HepG2 (cell line): ENCODE results near the gene CCDC126. TPM values are rescaled to one million over a fixed set of nuclear protein-coding genes. Genes with fewer than 3 reads are reported as not detected.

ENCODE experiments used
- GATAD1 ChIP-seq: IDR thresholded peaks from 2 replicates; pipeline ENCODE4 v1.6.1; 2016; ENCODE audit warnings: missing genetic modification reagents, missing compliant biosample characterization
- GATAD2A ChIP-seq: IDR thresholded peaks from 2 replicates; pipeline ENCODE4 v1.6.1; 2016
- GTF3A ChIP-seq: sonication (generic); formaldehyde crosslinking; conservative IDR thresholded peaks from 2 replicates; pipeline ENCODE4 v1.4.0; 2020; ENCODE audit warnings: mild to moderate bottlenecking, missing genetic modification reagents
- IRF2 ChIP-seq: IDR thresholded peaks from 2 replicates; pipeline ENCODE4 v1.6.1; 2018; ENCODE audit warnings: missing genetic modification reagents, missing compliant biosample characterization
- JUN ChIP-seq: sonication (generic); formaldehyde crosslinking; IDR thresholded peaks from 2 replicates; pipeline ENCODE4 v1.4.0; 2020; ENCODE audit warnings: mild to moderate bottlenecking, missing genetic modification reagents
- KDM5B ChIP-seq: sonication (generic); formaldehyde crosslinking; IDR thresholded peaks from 2 replicates; pipeline ENCODE4 v1.4.0; 2020; ENCODE audit warnings: missing genetic modification reagents, mild to moderate bottlenecking, borderline replicate concordance
- KLF16 ChIP-seq, 2 experiments: sonication (generic) in 1 of 2; formaldehyde crosslinking in 1 of 2; IDR thresholded peaks; 2 replicates each; pipeline versions ENCODE4 v1.6.1 to v1.8.0; 2016 to 2023; ENCODE audit warnings: missing genetic modification reagents in 2 of 2, missing compliant biosample characterization in 1 of 2
- MAF1 ChIP-seq: sonication (generic); formaldehyde crosslinking; IDR thresholded peaks from 2 replicates; pipeline ENCODE4 v1.5.0; 2020; ENCODE audit warnings: missing genetic modification reagents, borderline replicate concordance
- PRMT3 ChIP-seq: sonication (generic); formaldehyde crosslinking; IDR thresholded peaks from 2 replicates; pipeline ENCODE4 v1.8.1; 2022; ENCODE audit warnings: low read depth, mild to moderate bottlenecking, moderate library complexity, missing genetic modification reagents, borderline replicate concordance
- RFX5 ChIP-seq: IDR thresholded peaks from 2 replicates; pipeline ENCODE4 v1.6.1; 2011; ENCODE audit warnings: low read depth, low read length, improper control_type of control experiment
- RFXAP ChIP-seq: sonication (generic); formaldehyde crosslinking; IDR thresholded peaks from 2 replicates; pipeline ENCODE4 v1.4.0; 2020; ENCODE audit warnings: missing genetic modification reagents, borderline replicate concordance
- TCF12 ChIP-seq, 2 experiments: fragments of 450-650 bp in 1 of 2; sonication (generic) in 1 of 2; formaldehyde crosslinking in 1 of 2; IDR thresholded peaks; 2 replicates each; pipeline versions ENCODE4 v1.6.1 to v1.8.0; 2017 to 2022; ENCODE audit warnings: antibody characterized with exemption in 1 of 2, mild to moderate bottlenecking in 1 of 2, missing genetic modification reagents in 1 of 2, moderate library complexity in 1 of 2
- ZBTB7B ChIP-seq: sonication (generic); formaldehyde crosslinking; IDR thresholded peaks from 2 replicates; pipeline ENCODE4 v1.4.0; 2020; ENCODE audit warnings: missing genetic modification reagents
- ZMYM2 ChIP-seq: sonication (generic); formaldehyde crosslinking; IDR thresholded peaks from 2 replicates; pipeline ENCODE4 v1.8.0; 2022; ENCODE audit warnings: mild to moderate bottlenecking, missing genetic modification reagents
- ZNF335 ChIP-seq: sonication (generic); formaldehyde crosslinking; IDR thresholded peaks from 2 replicates; pipeline ENCODE4 v1.4.0; 2020; ENCODE audit warnings: missing genetic modification reagents
- ZNF441 ChIP-seq: sonication (generic); formaldehyde crosslinking; IDR thresholded peaks from 2 replicates; pipeline ENCODE4 v1.7.0; 2021; ENCODE audit warnings: missing genetic modification reagents, borderline replicate concordance
- ZNF549 ChIP-seq: sonication (generic); formaldehyde crosslinking; IDR thresholded peaks from 2 replicates; pipeline ENCODE4 v1.5.0; 2020; ENCODE audit warnings: missing genetic modification reagents
- ZNF713 ChIP-seq: sonication (generic); formaldehyde crosslinking; IDR thresholded peaks from 2 replicates; pipeline ENCODE4 v1.4.0; 2020; ENCODE audit warnings: mild to moderate bottlenecking, missing genetic modification reagents
- ZNF781 ChIP-seq: sonication (generic); formaldehyde crosslinking; IDR thresholded peaks from 2 replicates; pipeline ENCODE4 v1.5.1; 2020; ENCODE audit warnings: borderline replicate concordance, mild to moderate bottlenecking, missing genetic modification reagents; ENCODE audit errors: not compliant biosample characterization
- ZNF839 ChIP-seq: sonication (generic); formaldehyde crosslinking; IDR thresholded peaks from 2 replicates; pipeline ENCODE4 v1.4.0; 2020; ENCODE audit warnings: missing genetic modification reagents, mild to moderate bottlenecking, borderline replicate concordance
- polyA plus RNA-seq, 8 experiments: library from polyadenylated mRNA; depleted of rRNA in 3 of 8; stranded (reverse) in 7 of 8; unstranded in 1 of 8; fragments of >200 nt; fragmentation: Illumina TruSeq in 4 of 8; extraction: Trizol in 4 of 8; gene quantifications; 2 replicates each; pipeline versions ENCODE4 v1.2.1 to v1.2.3, GENCODE V29; 2011 to 2016; ENCODE audit warnings: low read depth in 4 of 8, missing spikeins in 1 of 8, mixed read lengths in 1 of 8; ENCODE audit not compliant: insufficient read depth in 1 of 8
- total RNA-seq, 5 experiments: library from RNA; depleted of rRNA; stranded (reverse); fragments of >200 nt; fragmentation: Illumina TruSeq; extraction: Trizol; gene quantifications; 2 replicates each; pipeline ENCODE4 v1.2.3, GENCODE V29; 2016; ENCODE audit warnings: low read depth in 1 of 5
- TF ChIP-seq, protein P1 (sequence below): sonication (generic); formaldehyde crosslinking; IDR thresholded peaks from 2 replicates; pipeline ENCODE4 v1.4.0; 2020; ENCODE audit warnings: missing genetic modification reagents, borderline replicate concordance
- TF ChIP-seq, protein P2 (sequence below): sonication (generic); formaldehyde crosslinking; IDR thresholded peaks from 2 replicates; pipeline ENCODE4 v1.4.0; 2020; ENCODE audit warnings: missing genetic modification reagents, borderline replicate concordance
- TF ChIP-seq, protein P3 (sequence below): sonication (generic); formaldehyde crosslinking; IDR thresholded peaks from 2 replicates; pipeline ENCODE4 v1.5.0; 2020; ENCODE audit warnings: missing genetic modification reagents

CCDC126 gene
- total and polyA plus RNA-seq, 2 of the 13 experiments (the other 11 are each of a cell fraction or from before 2014, with no cell fraction given): 3.5 to 9.3 TPM

DNA sequence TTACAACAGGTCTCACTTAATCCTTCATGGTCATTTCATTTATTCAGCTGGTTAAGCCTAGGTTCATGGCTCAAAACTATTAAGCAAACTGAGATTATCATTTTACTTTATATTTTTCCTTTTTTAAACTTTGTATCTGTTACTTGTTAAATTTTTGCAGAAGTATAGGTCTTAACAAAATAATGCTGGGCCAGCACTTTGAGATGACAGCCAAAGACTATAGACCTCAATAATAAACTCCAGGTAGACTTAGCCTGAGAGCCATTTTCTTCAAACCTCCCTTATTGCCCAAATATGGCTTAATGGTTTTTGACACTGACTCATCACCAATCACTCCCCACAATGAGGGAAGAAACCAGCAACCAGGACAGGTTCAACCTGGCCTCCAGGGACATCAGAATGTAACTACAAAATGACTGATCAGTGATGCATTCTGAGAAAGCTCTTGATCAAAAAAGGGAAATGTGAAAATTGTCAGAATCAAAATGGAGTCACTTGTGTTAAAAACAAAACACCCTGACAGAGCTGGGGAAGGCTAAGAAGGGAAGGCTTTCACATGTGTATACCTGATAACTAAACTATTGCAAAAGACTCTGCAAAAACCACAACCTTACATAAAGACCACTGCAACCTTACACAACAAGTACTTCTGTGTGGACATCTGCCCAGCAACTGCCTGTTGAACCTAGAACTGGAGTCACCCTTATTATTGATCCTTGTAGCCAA, 2.1 kb upstream of the CCDC126 start (continued):
- TF ChIP-seq GATAD1 (CRISPR knock-in tag) (no peak), IRF2 (CRISPR knock-in tag) (no peak), RFX5 (peak; percentile 95), JUN (CRISPR knock-in tag) (no peak), MAF1 (CRISPR knock-in tag) (no peak), ZNF713 (no peak), ZNF549 (CRISPR knock-in tag) (no peak), GATAD2A (CRISPR knock-in tag) (peak; percentile 68), GTF3A (CRISPR knock-in tag) (no peak), ZNF781 (CRISPR knock-in tag) (no peak), ZMYM2 (CRISPR knock-in tag) (no peak), ZNF335 (CRISPR knock-in tag) (no peak), ZNF839 (CRISPR knock-in tag) (no peak), ZNF441 (CRISPR knock-in tag) (no peak), ZBTB7B (no peak), KLF16 (CRISPR knock-in tag; IDR thresholded peaks at IDR 0.05) (no peak), PRMT3 (CRISPR knock-in tag) (no peak), RFXAP (CRISPR knock-in tag) (peak; percentile 98), TCF12 (IDR thresholded peaks at IDR 0.05) (no peak), TCF12 (CRISPR knock-in tag; IDR thresholded peaks at IDR 0.05) (no peak), KDM5B (CRISPR knock-in tag) (no peak)
- TF ChIP-seq, protein P1, sequence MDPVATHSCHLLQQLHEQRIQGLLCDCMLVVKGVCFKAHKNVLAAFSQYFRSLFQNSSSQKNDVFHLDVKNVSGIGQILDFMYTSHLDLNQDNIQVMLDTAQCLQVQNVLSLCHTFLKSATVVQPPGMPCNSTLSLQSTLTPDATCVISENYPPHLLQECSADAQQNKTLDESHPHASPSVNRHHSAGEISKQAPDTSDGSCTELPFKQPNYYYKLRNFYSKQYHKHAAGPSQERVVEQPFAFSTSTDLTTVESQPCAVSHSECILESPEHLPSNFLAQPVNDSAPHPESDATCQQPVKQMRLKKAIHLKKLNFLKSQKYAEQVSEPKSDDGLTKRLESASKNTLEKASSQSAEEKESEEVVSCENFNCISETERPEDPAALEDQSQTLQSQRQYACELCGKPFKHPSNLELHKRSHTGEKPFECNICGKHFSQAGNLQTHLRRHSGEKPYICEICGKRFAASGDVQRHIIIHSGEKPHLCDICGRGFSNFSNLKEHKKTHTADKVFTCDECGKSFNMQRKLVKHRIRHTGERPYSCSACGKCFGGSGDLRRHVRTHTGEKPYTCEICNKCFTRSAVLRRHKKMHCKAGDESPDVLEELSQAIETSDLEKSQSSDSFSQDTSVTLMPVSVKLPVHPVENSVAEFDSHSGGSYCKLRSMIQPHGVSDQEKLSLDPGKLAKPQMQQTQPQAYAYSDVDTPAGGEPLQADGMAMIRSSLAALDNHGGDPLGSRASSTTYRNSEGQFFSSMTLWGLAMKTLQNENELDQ (CRISPR knock-in tag): no peak
- TF ChIP-seq, protein P2, sequence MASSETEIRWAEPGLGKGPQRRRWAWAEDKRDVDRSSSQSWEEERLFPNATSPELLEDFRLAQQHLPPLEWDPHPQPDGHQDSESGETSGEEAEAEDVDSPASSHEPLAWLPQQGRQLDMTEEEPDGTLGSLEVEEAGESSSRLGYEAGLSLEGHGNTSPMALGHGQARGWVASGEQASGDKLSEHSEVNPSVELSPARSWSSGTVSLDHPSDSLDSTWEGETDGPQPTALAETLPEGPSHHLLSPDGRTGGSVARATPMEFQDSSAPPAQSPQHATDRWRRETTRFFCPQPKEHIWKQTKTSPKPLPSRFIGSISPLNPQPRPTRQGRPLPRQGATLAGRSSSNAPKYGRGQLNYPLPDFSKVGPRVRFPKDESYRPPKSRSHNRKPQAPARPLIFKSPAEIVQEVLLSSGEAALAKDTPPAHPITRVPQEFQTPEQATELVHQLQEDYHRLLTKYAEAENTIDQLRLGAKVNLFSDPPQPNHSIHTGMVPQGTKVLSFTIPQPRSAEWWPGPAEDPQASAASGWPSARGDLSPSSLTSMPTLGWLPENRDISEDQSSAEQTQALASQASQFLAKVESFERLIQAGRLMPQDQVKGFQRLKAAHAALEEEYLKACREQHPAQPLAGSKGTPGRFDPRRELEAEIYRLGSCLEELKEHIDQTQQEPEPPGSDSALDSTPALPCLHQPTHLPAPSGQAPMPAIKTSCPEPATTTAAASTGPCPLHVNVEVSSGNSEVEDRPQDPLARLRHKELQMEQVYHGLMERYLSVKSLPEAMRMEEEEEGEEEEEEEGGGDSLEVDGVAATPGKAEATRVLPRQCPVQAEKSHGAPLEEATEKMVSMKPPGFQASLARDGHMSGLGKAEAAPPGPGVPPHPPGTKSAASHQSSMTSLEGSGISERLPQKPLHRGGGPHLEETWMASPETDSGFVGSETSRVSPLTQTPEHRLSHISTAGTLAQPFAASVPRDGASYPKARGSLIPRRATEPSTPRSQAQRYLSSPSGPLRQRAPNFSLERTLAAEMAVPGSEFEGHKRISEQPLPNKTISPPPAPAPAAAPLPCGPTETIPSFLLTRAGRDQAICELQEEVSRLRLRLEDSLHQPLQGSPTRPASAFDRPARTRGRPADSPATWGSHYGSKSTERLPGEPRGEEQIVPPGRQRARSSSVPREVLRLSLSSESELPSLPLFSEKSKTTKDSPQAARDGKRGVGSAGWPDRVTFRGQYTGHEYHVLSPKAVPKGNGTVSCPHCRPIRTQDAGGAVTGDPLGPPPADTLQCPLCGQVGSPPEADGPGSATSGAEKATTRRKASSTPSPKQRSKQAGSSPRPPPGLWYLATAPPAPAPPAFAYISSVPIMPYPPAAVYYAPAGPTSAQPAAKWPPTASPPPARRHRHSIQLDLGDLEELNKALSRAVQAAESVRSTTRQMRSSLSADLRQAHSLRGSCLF: no peak
- TF ChIP-seq, protein P3, sequence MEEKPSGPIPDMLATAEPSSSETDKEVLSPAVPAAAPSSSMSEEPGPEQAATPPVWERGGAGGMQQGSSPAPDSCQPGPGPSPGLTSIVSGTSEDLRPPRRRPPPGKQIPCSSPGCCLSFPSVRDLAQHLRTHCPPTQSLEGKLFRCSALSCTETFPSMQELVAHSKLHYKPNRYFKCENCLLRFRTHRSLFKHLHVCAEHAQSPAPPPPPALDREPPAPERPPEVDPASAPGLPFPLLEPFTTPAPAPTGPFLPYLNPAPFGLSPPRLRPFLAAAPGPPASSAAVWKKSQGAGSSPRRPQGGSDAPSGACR (CRISPR knock-in tag): no peak
